Adipocyte (in vitro differentiated cells): ENCODE measurements around the gene ICAM4.
A peak's percentile ranks its signal among the peaks of the same experiment; 100 is the strongest.
"Not testable (repeated sequence)": the region's sequence is repeated elsewhere in the genome, so short reads cannot be mapped to it uniquely, and the experiment has no call there.

Experiments
- DNase-seq: peaks from one replicate; pipeline ENCODE4 v3.0.0-alpha.2; 2015; ENCODE audit warnings: low read depth
- H3K27me3 ChIP-seq: replicated peaks from 2 replicates; pipeline ENCODE4 v1.7.0; 2013; ENCODE audit warnings: mild to moderate bottlenecking, low read length, moderate library complexity; ENCODE audit not compliant: control insufficient read depth, insufficient read depth
- H3K36me3 ChIP-seq: 2 replicates; pipeline ENCODE4 v1.7.0; 2013; ENCODE audit warnings: low read length, mild to moderate bottlenecking, moderate library complexity; ENCODE audit not compliant: control insufficient read depth, insufficient read depth, severe bottlenecking
- H3K4me1 ChIP-seq: 2 replicates; pipeline ENCODE4 v1.7.0; 2013; ENCODE audit warnings: mild to moderate bottlenecking, low read length, moderate library complexity; ENCODE audit not compliant: control insufficient read depth, insufficient read depth
- H3K4me3 ChIP-seq: 2 replicates; pipeline ENCODE4 v1.7.0; 2013; ENCODE audit warnings: mild to moderate bottlenecking, low read length, moderate library complexity
- H3K9ac ChIP-seq: 2 replicates; pipeline ENCODE4 v1.7.0; 2013; ENCODE audit warnings: mild to moderate bottlenecking, low read length, moderate library complexity
- H3K9me3 ChIP-seq: 2 replicates; pipeline ENCODE4 v1.7.0; 2013; ENCODE audit warnings: mild to moderate bottlenecking, low read length, moderate library complexity; ENCODE audit not compliant: control insufficient read depth

The ICAM4 gene

GRCh38 chr19:10328558-10329429, 42.0 kb downstream of the ICAM4 start:
- DNase-seq: no peak
- Histone ChIP-seq H3K9ac (no peak overlapping the region), H3K27me3 (no peaks in the 10 kb centered on the region), H3K4me3 (no peak overlapping the region), H3K36me3 (peaks cover 57% of the 10 kb centered on the region), H3K9me3 (no peaks in the 10 kb centered on the region), H3K4me1 (peaks cover 11% of the 10 kb centered on the region)

- Histone ChIP-seq H3K27me3 (no peaks in the 10 kb centered on the region), H3K4me3 (no peak overlapping the region), H3K9me3 (no peaks in the 10 kb centered on the region), H3K4me1 (peaks cover 11% of the 10 kb centered on the region), H3K9ac (no peak overlapping the region), H3K36me3 (peaks cover 50% of the 10 kb centered on the region)
- DNase-seq: no peak
Observed at GRCh38 chr19:10329555-10329954, 42.8 kb downstream of the ICAM4 start.

GRCh38 chr19:10332158-10332964, 45.6 kb downstream of the ICAM4 start:
- H3K4me1 ChIP-seq: peaks cover 11% of the 10 kb centered on the region
- peak; percentile 3 for DNase-seq
- H3K27me3 ChIP-seq: no peaks in the 10 kb centered on the region
- H3K4me3 ChIP-seq: peak overlapping the region; percentile 88
- peak overlapping the region; percentile 91 for H3K9ac ChIP-seq
- peaks cover 30% of the 10 kb centered on the region for H3K36me3 ChIP-seq
- no peaks in the 10 kb centered on the region for H3K9me3 ChIP-seq

- Histone ChIP-seq H3K4me3 (peak within 1 kb of the TSS; percentile 88), H3K4me1 (peaks cover 11% of the 10 kb centered on the region), H3K9ac (peak within 1 kb of the TSS; percentile 91), H3K9me3 (no peaks in the 10 kb centered on the region), H3K36me3 (peaks cover 22% of the 10 kb centered on the region), H3K27me3 (no peaks in the 10 kb centered on the region)
- peak; percentile 99 for DNase-seq
Observed at GRCh38 chr19:10332965-10333757, 46.4 kb downstream of the ICAM4 start, which contains the start of gene RAVER1. Gene RAVER1, minus strand, starts transcription at chr19:10333529. Its CDS starts 22 bp downstream, at chr19:10333507.

GRCh38 chr19:10333758-10334587, 47.2 kb downstream of the ICAM4 start:
- peak; percentile 23 for DNase-seq
- H3K27me3 ChIP-seq: no peaks in the 10 kb centered on the region
- H3K9ac ChIP-seq: peak overlapping the region; percentile 87
- H3K4me3 ChIP-seq: peak overlapping the region; percentile 88
- no peaks in the 10 kb centered on the region for H3K9me3 ChIP-seq
- H3K36me3 ChIP-seq: peaks cover 14% of the 10 kb centered on the region
- H3K4me1 ChIP-seq: peaks cover 11% of the 10 kb centered on the region

- no peaks in the 10 kb centered on the region for H3K9me3 ChIP-seq
- peak overlapping the region; percentile 88 for H3K4me3 ChIP-seq
- peak; percentile 99 for DNase-seq
- peaks cover 11% of the 10 kb centered on the region for H3K4me1 ChIP-seq
- H3K9ac ChIP-seq: peak overlapping the region; percentile 87
- H3K27me3 ChIP-seq: no peaks in the 10 kb centered on the region
- peaks cover 6% of the 10 kb centered on the region for H3K36me3 ChIP-seq
Observed at GRCh38 chr19:10334588-10335351, 48.0 kb downstream of the ICAM4 start.

- H3K9ac ChIP-seq: peak overlapping the region; percentile 87
- H3K36me3 ChIP-seq: no peaks in the 10 kb centered on the region
- DNase-seq: no peak
- peak overlapping the region; percentile 88 for H3K4me3 ChIP-seq
- no peaks in the 10 kb centered on the region for H3K9me3 ChIP-seq
- H3K4me1 ChIP-seq: peaks cover 11% of the 10 kb centered on the region
- H3K27me3 ChIP-seq: no peaks in the 10 kb centered on the region
Observed at GRCh38 chr19:10335352-10335985, 48.7 kb downstream of the ICAM4 start.

- H3K9ac ChIP-seq, H3K36me3 ChIP-seq, DNase-seq, H3K9me3 ChIP-seq, H3K4me1 ChIP-seq, H3K4me3 ChIP-seq, H3K27me3 ChIP-seq: not testable (repeated sequence)
Observed at GRCh38 chr19:10336725-10337124, 50.0 kb downstream of the ICAM4 start.
